Activated effector memory CD4-positive, alpha-beta T cell treated with Interleukin-2 at 50 U/mL for 16 hours (primary cell): Measurements from ENCODE around the gene SNX27.

Experiments
- DNase-seq: peaks from one replicate; pipeline ENCODE4 v3.0.0-alpha.2; 2020

SNX27 gene

GRCh38 chr1:151706464-151707415 lies 94.9 kb downstream of the SNX27 start:
- no peak for DNase-seq

GRCh38 chr1:151707541-151708065 lies 95.8 kb downstream of the SNX27 start:
- no peak for DNase-seq

DNA sequence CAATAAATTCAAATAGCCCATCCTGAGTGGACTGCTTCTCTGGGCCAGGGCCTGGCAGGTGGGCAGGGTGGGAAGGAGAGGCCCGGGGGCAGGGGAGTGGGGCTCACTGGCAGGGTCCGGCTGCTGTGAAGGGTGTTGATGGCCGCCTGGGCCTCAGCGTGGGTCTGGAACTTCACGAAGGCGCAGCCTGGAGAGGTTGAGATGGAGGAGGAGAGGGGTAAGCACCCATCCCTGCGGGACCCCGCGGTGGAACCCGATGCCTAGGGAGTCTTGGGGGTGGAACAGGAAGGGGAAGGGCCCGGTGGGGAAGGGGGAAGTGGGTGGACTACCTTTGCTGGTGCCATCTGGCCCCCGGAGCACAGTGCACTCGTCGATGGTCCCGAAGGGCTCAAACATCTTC lies 97.0 kb downstream of the SNX27 start:
- DNase-seq = no peak

DNA sequence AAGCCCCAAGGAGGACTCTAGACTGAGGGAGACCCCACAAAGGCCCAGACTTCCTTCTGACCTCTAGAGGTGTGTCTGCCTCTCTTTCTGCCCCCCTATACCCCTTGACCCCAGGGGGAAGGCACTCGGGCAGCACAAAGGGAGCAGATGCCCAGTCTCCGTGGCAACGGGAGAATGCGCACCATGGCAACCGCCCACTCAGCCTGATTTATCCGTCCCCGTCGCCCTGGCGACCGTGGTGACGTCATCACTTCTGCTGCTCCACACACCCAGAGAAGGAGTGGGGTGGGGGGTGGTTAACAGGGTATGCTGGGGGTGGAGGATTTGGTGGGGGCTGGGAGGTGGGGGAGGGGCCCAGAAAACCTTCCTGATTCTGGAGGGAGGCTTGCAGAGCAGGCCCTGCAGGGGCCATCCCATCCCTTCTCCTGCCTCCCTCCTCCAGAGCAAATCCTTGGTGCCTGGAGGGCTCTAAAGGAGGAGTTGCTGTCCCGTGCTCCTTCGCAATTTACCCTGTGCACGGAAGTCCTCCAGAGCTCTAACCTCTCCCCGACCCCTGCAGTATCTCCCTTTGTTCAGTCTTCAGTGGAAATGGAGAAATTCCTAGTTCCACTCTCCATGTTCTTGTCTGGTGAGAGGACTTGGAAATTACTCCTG lies 98.5 kb downstream of the SNX27 start:
- no peak for DNase-seq

DNA sequence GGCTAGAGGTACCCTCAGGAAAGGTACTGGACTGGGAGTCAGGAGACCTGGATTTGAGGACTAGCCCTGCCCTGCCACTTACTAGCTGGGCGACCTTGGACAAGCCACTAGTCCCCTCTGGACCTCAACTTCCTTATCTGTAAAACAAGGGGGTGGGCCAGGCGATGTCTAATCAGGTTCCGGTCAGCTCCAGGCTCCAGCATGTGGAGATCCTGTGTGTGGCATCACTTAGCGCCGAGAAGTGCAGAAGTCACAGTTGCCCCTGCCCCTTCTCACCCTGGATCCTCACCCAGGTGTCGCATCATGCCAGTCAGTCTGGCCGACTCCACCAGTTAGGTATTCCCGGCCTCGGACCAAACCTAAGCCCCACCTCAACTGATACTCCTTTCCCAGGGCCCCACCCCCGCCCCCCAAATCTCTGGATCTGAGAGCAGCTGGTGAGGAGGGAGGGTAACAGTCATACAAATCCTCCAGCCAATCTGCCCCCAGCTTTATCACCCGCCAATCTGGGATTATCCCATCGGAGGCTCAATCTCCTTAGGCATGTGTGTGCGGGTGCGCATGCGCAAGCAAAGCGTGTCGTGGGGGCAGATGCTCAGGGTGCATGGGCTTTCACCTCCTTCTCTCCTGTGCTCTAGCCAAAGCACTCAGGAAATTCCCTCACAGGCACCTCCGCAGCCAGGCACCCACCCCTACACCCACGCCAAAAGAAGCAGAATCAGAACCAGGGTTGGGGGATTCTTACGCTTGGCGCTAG lies 99.4 kb downstream of the SNX27 start:
- no peak for DNase-seq

- DNase-seq = no peak
These were observed 100.1 kb downstream of the SNX27 start for GRCh38 chr1:151711951-151712350.

- no peak for DNase-seq
These were observed 101.2 kb downstream of the SNX27 start for GRCh38 chr1:151713044-151713443.

- no peak for DNase-seq
These were observed 102.0 kb downstream of the SNX27 start for GRCh38 chr1:151713874-151714273.

DNA sequence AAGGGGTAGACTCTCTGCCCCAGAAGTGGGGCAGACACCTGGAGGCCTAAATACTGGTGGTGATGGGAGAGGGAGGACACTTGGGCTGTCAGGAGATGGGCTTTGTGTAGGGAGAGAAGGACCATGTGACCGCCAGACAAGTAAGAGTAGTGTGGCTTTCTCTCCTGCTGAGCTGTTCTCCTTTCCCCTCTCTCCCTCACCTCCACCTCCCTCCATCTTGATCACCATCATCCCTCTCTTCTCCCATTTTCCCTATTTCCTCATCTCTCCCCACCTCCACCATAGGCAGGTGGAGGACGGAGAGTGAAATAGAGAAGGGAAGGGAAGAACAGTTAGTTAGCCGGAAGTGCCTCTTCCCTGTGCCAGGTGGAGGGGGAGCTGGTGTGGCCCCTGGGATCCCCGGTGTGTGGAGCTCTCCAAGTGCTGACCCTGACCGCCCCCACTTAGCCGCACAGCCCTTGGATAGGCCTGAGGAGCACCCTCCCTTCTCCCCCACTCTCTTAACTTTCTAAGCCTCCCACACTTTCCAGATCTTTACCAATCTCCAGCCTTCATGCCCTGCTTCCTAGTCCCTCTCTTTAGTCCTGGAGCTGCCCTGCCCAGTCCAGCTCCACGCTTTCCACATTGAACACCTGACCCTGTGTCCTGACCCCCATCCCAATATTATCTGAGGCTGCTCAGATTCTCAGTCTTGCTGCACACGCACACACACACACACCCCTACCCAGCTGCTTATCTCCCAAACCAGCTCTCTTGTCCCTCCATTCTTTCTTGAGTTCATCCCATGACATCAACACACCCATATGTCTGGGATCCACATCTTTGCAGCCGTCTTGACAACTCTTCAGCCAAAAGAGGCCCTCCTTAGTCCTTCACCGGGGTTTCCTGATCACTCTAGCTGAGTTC lies 103.2 kb downstream of the SNX27 start:
- DNase-seq = no peak

DNA sequence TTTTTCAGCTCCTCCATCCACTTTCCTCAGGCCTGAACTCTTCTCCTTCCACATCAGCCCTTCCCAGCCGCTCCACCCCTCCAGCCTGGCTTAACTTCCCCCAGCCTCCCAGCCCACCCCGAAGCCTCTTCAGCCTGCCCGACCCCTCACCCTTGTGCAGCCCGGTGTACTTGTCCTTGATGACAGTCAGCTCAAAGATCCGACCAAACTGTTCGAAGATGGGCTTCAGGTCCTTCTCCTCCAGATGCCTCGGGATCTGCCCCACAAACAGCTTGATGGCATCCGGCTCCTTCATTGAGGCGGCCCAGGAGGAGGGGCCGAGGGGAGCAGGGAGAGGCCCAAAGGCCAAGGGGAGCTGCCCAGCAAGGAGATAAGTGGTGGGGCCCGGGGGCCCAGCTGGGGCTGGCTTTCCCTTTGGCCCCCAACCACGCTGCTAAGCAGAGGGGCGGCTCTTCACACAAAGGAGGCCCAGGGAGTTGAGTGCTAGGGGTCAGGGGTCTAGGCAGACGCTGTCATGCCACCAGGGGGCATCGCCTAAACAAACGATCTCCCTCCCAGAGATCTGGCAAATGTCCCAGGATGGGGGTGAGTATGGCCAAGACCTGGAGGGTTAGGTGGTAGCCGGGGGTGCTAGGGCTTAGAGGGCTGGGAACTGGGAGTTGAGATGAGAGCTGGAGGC lies 104.0 kb downstream of the SNX27 start:
- DNase-seq = no peak

GRCh38 chr1:151716405-151716762 lies 104.5 kb downstream of the SNX27 start:
- no peak for DNase-seq

- DNase-seq = no peak
These were observed 105.2 kb downstream of the SNX27 start, which contains the start of gene CELF3 for GRCh38 chr1:151716771-151717631. Gene CELF3 (minus strand): TSS chr1:151716803. CDS start chr1:151716020, 783 bp downstream.

DNA sequence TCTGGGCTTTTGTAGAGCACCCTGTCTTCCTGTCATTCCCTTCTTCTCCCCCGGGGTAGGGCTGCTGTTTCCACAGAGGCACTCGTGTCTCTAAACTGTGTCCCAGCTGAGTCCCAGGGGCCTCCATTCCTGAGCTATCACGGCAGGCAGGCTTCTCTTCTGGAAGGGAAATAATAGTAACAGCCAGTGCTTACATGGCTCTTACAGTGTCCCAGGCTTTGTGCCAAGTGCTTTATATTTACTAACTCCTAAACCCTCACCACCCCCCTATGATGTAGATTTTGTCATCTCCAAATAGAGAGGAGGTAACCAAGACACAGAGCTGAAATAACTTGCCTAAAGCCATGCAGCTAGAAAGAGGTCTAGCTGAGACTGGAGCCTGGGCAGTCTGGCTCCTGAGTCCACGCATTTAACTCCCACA lies 106.2 kb downstream of the SNX27 start:
- no peak for DNase-seq

DNA sequence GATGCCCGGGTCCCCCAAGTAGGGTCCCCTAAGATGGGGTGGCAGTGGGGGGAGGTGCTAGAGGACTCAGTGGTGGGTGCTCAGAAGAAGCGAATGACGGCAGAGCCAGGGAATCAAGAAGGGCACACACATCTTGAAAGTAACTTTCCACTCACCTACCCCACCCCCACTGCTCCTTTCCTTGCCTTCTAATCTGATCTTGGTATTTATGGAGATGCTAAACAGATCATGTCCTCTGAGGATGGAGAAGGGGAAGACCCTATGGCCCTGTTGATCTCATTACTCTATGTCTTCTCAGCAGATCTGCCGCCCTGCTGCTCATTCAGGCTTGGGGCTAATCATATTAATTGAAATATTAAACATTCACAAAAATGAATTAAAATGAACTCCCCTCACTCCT lies 106.8 kb downstream of the SNX27 start:
- DNase-seq = no peak

GRCh38 chr1:151720125-151720524 lies 108.3 kb downstream of the SNX27 start:
- no peak for DNase-seq

DNA sequence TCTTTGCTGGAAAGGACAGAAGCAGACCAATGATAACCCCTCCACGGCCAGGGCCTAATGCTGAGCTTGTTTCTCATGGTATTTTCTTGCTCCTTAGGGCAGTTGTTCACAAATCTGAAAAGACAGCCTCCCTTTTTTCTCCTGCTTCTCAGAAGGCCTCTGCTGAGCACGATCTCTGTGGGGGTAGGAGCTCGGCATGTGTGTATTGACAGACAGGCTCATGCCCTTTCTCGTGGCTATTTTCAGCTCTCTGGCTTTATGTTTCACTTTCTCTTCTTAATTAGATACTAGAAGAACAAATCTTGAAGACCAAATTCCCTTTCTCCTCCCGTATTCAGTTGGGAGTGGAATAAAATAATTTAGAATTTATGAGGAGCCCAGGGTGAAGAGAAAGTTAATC lies 108.7 kb downstream of the SNX27 start:
- no peak for DNase-seq

GRCh38 chr1:151720974-151721787 lies 109.3 kb downstream of the SNX27 start, which contains the start of gene RIIAD1:
Gene RIIAD1 (plus strand): TSS chr1:151721522. CDS start chr1:151721537, 15 bp downstream.
- DNase-seq = peak; percentile 32

DNA sequence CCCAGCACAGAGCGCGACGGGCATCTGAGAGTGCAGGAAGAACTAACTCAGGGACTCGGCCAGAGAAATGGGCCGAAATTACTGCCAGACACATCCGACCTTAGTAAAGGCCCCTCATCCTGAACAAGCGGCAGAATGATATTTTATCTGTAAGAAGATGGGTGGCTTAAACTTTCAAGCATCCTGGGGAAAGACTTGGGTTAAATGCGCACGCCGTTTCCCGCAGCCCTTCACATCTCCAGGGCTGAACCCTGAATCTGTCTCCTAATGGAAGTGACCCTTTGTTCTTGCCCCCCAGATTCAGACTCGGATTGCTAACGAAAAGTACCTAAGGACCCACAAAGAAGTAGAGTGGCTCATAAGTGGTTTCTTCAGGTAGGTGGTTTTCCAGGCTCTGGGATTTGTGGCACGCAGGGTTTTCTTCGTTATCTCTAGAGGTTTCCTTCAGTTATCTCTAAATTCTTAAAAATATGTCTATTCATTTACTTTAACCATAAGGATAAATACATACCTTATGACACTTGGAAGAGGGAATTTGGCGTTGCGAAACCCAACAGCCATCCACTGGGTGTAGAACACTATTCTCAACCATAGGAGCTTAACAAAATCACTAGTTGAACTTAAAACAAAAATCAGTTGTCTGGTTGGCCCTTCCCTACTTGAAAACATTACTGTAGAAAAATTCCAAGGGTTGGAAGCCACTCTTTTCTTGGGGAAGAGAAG lies 110.1 kb downstream of the SNX27 start:
- no peak for DNase-seq
